Measurements from ENCODE around the gene CFAP68.

DNA sequence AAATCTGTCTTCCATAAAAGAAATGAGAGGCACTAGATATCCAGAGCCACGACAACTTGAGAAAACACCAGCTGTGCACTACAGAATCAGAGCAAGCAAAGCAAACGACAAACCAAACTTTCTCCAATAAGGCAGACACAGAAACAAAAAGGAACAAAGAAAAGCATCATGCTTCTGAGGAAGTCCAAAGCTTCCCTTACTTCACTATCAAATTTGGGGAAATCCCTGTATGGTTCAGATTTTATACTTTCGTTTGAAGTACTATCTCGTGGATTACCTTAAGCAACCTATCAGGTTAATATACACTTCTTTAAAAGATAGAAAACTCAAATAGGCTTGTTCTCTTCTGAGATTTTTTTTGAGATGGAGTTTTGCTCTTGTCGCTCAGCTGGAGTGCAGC lies 35.7 kb upstream of the CFAP68 start:
- TF ChIP-seq, protein P1, sequence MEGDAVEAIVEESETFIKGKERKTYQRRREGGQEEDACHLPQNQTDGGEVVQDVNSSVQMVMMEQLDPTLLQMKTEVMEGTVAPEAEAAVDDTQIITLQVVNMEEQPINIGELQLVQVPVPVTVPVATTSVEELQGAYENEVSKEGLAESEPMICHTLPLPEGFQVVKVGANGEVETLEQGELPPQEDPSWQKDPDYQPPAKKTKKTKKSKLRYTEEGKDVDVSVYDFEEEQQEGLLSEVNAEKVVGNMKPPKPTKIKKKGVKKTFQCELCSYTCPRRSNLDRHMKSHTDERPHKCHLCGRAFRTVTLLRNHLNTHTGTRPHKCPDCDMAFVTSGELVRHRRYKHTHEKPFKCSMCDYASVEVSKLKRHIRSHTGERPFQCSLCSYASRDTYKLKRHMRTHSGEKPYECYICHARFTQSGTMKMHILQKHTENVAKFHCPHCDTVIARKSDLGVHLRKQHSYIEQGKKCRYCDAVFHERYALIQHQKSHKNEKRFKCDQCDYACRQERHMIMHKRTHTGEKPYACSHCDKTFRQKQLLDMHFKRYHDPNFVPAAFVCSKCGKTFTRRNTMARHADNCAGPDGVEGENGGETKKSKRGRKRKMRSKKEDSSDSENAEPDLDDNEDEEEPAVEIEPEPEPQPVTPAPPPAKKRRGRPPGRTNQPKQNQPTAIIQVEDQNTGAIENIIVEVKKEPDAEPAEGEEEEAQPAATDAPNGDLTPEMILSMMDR (conservative IDR thresholded peaks at IDR 0.05; ENCODE audit: low read depth in 2 of 2), result no peak
- TF ChIP-seq NANOG (IDR thresholded peaks at IDR 0.05; ENCODE audit: borderline replicate concordance) (no peak), POLR2AphosphoS5 (IDR thresholded peaks at IDR 0.05; ENCODE audit: low read depth) (no peak), EZH2 (IDR thresholded peaks at IDR 0.05; ENCODE audit: low read depth, unreplicated experiment) (no peak), JUNB (IDR thresholded peaks at IDR 0.05; ENCODE audit: unreplicated experiment) (no peak), EZH2phosphoT487 (IDR thresholded peaks at IDR 0.05; ENCODE audit: unreplicated experiment) (no peak), CREB1 (CRISPR knock-in tag; IDR thresholded peaks at IDR 0.05; ENCODE audit: low read depth) (no peak)
- TF ChIP-seq, protein P2, sequence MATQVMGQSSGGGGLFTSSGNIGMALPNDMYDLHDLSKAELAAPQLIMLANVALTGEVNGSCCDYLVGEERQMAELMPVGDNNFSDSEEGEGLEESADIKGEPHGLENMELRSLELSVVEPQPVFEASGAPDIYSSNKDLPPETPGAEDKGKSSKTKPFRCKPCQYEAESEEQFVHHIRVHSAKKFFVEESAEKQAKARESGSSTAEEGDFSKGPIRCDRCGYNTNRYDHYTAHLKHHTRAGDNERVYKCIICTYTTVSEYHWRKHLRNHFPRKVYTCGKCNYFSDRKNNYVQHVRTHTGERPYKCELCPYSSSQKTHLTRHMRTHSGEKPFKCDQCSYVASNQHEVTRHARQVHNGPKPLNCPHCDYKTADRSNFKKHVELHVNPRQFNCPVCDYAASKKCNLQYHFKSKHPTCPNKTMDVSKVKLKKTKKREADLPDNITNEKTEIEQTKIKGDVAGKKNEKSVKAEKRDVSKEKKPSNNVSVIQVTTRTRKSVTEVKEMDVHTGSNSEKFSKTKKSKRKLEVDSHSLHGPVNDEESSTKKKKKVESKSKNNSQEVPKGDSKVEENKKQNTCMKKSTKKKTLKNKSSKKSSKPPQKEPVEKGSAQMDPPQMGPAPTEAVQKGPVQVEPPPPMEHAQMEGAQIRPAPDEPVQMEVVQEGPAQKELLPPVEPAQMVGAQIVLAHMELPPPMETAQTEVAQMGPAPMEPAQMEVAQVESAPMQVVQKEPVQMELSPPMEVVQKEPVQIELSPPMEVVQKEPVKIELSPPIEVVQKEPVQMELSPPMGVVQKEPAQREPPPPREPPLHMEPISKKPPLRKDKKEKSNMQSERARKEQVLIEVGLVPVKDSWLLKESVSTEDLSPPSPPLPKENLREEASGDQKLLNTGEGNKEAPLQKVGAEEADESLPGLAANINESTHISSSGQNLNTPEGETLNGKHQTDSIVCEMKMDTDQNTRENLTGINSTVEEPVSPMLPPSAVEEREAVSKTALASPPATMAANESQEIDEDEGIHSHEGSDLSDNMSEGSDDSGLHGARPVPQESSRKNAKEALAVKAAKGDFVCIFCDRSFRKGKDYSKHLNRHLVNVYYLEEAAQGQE (IDR thresholded peaks at IDR 0.05; ENCODE audit: unreplicated experiment), result no peak

All from GM23338 (cell line).